ENCODE data around the gene CACNG8.

Gene CACNG8

GRCh38 chr19:53977991-53978731 is 15.4 kb downstream of the CACNG8 start:
- TF ChIP-seq, protein P1, sequence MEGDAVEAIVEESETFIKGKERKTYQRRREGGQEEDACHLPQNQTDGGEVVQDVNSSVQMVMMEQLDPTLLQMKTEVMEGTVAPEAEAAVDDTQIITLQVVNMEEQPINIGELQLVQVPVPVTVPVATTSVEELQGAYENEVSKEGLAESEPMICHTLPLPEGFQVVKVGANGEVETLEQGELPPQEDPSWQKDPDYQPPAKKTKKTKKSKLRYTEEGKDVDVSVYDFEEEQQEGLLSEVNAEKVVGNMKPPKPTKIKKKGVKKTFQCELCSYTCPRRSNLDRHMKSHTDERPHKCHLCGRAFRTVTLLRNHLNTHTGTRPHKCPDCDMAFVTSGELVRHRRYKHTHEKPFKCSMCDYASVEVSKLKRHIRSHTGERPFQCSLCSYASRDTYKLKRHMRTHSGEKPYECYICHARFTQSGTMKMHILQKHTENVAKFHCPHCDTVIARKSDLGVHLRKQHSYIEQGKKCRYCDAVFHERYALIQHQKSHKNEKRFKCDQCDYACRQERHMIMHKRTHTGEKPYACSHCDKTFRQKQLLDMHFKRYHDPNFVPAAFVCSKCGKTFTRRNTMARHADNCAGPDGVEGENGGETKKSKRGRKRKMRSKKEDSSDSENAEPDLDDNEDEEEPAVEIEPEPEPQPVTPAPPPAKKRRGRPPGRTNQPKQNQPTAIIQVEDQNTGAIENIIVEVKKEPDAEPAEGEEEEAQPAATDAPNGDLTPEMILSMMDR (conservative IDR thresholded peaks at IDR 0.05) = no peak
- TF ChIP-seq ZFX (IDR thresholded peaks at IDR 0.05) = no peak
- no peak overlapping the region for H3K27ac ChIP-seq

DNA sequence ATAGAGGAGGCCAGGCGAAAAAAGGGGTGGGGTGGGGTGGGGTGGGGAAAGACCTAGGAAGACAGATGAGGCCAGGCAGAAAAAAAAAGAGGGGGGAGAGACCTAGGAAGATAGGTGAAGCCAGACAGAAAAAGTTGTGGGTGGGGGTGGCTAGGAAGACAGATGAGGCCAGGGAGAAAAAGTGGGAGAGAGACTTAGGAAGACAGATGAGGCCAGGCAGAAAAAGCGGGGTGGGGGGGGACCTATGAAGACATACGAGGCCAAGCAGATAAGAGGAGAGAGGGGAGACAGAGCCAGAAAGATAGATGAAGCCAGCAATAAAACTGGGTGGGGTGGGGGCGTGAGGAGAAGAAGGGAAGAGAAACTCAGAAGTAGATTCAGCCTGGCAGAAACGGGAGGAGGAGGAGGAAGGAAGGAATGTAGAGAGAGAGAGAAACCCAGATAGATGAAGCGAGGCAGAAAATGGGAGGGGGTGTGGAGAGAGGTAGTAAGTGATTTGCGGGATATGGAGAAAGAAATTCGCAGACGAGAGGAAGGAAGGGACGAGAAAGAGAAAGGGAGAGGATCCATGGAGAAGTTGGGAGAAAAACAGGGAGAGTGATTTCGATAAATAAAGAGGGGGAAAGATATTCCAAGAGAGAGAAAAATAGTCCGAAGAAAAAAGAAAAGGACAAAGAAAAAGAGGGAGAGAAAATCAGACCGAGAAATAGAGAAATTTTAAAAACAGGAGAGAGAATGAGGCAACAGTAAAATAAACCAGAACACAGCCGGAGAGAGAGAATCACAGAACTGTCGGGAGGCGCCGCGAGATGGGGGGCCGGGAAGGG is 16.5 kb downstream of the CACNG8 start:
- no peak for TF ChIP-seq ZFX (IDR thresholded peaks at IDR 0.05)
- TF ChIP-seq, protein P1 (conservative IDR thresholded peaks at IDR 0.05) = no peak

GRCh38 chr19:53980539-53981375 is 18.0 kb downstream of the CACNG8 start:
- H3K27ac ChIP-seq = no peak overlapping the region
- TF ChIP-seq, protein P1 (conservative IDR thresholded peaks at IDR 0.05) = no peak
- no peak for TF ChIP-seq ZFX (IDR thresholded peaks at IDR 0.05)

More for the DNA sequence above, 16.5 kb downstream of the CACNG8 start:
- H3K27ac ChIP-seq = no peak overlapping the region

DNA sequence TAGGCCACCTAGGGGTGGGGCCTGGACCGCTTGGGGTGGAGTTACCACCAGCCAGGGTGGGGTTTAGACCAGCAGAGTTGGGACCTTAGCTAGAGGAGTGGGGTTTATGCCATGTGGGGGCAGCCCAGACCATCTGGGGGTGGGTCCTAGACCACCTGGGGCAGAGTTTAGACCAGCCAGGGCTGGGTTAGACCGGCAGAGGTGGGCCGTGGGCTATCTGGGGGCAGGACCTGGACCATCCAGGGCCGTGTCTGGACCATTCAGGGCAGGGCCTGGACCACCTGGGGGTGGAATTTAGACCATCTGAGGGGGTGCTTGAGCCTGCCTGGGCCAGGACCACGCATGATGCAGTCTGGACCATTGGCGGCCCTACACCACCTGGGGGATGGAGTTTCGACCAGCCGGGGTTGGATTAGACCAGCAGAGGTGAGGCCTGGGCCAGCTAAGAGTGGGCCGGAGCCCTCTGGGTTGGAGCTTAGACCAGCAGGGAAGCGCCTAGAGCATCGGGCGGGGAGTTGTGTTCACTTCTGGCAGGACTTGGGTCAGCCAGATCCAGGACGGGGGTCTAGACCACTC is 18.7 kb downstream of the CACNG8 start:
- no peak for TF ChIP-seq ZFX (IDR thresholded peaks at IDR 0.05)
- TF ChIP-seq, protein P1 (conservative IDR thresholded peaks at IDR 0.05) = no peak
- no peak overlapping the region for H3K27ac ChIP-seq

GRCh38 chr19:53982001-53982451 is 19.3 kb downstream of the CACNG8 start:
- no peak for TF ChIP-seq ZFX (IDR thresholded peaks at IDR 0.05)
- TF ChIP-seq, protein P1 (conservative IDR thresholded peaks at IDR 0.05) = no peak
- no peak overlapping the region for H3K27ac ChIP-seq

DNA sequence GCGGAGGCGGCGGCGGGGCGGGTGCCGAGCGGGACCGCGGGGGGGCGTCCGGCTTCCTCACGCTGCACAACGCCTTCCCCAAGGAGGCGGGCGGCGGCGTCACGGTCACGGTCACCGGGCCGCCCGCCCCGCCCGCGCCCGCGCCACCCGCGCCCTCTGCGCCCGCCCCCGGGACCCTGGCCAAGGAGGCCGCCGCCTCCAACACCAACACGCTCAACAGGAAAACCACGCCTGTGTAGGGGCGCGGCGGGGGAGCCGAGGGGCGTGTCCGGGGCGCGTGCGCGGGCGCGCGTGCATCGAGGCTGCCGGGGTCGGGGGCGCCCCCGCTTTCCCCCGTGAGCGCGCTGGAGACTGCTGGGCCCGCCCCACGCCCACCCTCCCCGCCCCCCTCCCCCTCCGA is 19.9 kb downstream of the CACNG8 start:
- TF ChIP-seq ZFX (IDR thresholded peaks at IDR 0.05) = no peak
- TF ChIP-seq, protein P1 (conservative IDR thresholded peaks at IDR 0.05) = no peak
- no peak overlapping the region for H3K27ac ChIP-seq
